GM21526 (cell line): ENCODE results near the gene KCNQ2.

Experiments
- ATAC-seq: cut with Tn5 transposase; IDR thresholded peaks from one replicate; pipeline ENCODE4 v1.9.1; 2021; ENCODE audit warnings: moderate library complexity; ENCODE audit not compliant: unreplicated experiment, low FRiP score

KCNQ2 gene

GRCh38 chr20:63351326-63351700 is 121.1 kb downstream of the KCNQ2 start:
- no peak for ATAC-seq

- no peak for ATAC-seq
Measured at GRCh38 chr20:63350597-63351325, 121.7 kb downstream of the KCNQ2 start.
